Measurements from ENCODE around the gene RALGPS2.
"Not testable (repeated sequence)": the region's sequence is repeated elsewhere in the genome, so short reads cannot be mapped to it uniquely, and the experiment has no call there.

RALGPS2 gene

DNA sequence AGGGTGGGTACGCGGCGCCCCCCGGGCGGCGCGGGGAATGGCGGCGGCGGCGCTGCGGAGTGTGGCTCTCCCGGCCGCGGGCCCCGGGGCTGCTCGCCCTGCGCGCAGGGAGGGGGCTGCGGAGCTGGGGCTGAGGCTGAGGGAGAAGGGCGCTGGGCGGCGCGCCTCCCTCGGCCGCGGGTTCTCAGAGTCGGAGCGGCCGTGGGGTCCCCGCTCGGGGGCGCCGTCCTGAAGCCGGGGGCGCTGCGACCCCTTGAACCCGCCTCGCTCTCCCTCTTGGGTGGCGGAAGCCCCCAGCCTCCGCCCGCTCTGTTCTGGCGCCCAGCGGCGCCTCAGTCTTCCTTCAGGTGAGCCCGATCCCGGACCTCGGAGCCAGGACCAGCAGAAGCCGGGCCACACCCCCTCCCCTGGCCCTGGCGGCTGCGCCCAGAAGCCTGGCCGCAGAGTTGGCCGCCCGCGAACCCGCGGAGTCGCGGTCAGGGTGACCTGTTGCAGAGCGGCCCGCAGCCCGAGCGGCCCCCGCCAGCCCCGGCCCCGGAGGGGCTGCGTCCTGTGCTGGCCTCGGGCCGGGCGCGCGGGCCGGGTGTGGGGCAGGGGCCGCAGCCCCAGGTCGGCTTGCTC is 532 bp downstream of the RALGPS2 start:
- DNase-seq, result peak; percentile 3

GRCh38 chr1:178726087-178726517 is 1.1 kb downstream of the RALGPS2 start:
- DNase-seq, result peak; percentile 43

- no peak for DNase-seq
Measured at GRCh38 chr1:178726545-178726944, 1.5 kb downstream of the RALGPS2 start.

- DNase-seq, result no peak
Measured at GRCh38 chr1:178727014-178727895, 2.2 kb downstream of the RALGPS2 start.

DNA sequence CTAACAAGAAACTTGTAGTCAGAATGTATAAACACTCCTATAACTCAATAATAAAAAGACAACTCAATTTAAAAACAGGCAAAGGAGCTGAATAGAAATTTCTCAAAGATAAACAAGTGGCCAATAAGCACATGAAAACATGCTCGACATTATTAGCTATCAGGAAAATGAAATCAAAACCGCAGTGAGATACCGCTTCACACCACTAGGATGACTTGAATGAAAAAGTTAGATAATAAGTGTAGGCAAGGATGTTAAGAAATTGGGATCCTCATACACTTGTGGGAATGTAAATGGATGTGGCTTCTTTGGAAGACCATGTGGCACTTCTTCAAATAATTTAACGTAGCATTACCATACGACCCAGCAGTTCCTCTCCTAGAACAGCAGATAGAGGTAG is 8.9 kb downstream of the RALGPS2 start:
- no peak for DNase-seq

- no peak for DNase-seq
Measured at GRCh38 chr1:178738780-178739179, 13.7 kb downstream of the RALGPS2 start.

DNA sequence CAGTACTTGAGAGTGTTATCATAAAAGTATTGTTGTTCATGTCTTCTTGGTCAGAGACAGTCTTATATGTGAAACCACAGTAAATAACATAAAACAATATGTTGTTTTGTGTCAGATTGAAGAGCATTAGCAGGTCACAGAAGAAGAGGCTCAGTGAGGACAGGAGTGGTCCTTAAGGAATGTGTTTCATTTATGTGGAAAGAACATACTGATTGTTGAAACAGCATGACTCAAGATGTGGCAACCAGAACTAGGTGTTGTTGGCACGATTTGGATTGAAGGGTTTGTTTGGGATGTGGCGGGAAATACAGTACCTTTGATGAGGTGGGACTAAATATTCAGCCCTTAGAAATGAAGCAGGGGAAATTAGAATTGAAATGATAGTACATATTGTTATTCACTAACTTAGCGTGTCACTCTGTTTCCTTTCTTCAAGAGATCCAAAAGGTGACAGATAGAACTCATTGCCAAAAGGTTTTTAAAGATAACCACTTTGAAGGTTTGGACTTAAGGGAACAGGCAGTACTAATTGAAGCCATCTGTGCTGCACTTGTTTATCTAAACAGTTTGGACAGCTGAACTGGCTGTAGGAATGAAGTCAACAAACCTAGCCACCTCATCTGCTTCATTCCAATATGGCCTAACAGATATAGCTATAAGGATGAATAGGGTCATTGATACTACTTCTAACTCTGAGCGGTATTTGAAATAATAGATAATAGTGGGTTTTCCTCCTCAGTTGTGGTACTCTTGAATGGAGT is 14.4 kb downstream of the RALGPS2 start:
- DNase-seq, result no peak

DNA sequence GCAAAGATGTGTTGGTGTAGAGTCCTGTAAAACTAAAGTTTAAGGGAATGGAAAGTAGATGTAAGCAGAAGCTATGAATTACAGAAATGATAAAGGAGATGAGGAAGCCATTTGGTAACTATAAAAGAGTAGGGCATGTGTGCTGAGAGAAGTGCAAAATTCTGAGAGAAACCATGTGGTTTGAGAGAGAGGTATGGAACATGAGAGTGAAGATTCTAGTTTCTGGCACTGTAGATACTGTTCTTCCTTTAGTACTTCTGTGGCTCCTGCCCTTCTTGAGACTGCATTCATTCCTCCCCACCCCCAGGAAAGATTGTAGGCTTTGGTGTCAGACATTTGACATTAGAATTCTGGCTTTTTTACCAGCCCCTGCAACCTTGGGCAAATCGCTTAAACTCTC is 15.4 kb downstream of the RALGPS2 start:
- DNase-seq, result no peak

- DNase-seq, result no peak
Measured at GRCh38 chr1:178740924-178741323, 15.9 kb downstream of the RALGPS2 start.

GRCh38 chr1:178743801-178744200 is 18.8 kb downstream of the RALGPS2 start:
- DNase-seq, result no peak

GRCh38 chr1:178745260-178745659 is 20.2 kb downstream of the RALGPS2 start:
- no peak for DNase-seq

GRCh38 chr1:178746345-178746744 is 21.3 kb downstream of the RALGPS2 start:
- no peak for DNase-seq

GRCh38 chr1:178747361-178747760 is 22.3 kb downstream of the RALGPS2 start:
- not testable (repeated sequence) for DNase-seq

DNA sequence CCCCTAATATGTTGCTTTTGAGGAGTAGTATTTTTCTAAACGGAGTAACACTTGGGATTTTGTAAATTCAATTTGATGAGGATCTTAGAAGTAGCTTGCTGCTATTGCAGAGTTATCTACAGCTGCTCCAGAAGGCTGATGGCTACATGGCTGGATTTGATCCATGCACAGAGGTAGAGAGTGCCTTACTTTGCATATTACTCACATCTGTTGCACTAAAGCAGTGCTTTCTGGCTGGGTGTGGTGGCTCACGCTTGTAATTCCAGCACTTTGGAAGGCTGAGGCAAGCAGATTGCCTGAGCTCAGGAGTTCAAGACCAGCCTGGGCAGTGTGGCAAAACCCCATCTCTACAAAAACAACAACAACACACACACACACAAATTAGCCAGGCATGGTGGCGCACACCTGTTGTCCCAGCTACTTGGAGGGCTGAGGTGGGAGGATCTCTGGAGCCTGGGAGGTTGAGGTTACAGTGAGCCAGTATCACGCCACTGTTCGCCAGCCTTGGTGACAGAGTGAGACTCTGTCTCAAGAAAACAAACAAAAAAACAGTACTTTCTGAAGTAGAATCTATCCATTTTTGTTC is 24.6 kb downstream of the RALGPS2 start:
- DNase-seq, result no peak

DNA sequence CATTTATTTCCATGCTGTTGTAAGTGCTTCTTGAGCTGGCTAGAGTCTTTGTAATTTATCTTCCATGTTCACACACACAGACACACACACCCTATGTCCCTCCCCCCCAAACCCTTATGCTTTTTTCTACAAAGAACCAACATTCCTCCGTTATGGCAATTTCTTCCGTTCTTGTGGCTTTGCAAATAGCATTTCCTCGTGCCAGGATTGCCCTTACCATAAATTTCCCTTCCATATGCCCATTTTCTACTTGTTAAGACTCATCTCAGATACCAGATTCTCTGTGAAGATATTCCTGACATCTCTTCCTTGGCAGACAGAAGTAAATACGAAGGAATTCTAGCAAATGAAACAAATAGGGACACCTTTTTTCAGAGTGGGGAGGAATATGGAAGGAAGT is 26.0 kb downstream of the RALGPS2 start:
- DNase-seq, result no peak

DNA sequence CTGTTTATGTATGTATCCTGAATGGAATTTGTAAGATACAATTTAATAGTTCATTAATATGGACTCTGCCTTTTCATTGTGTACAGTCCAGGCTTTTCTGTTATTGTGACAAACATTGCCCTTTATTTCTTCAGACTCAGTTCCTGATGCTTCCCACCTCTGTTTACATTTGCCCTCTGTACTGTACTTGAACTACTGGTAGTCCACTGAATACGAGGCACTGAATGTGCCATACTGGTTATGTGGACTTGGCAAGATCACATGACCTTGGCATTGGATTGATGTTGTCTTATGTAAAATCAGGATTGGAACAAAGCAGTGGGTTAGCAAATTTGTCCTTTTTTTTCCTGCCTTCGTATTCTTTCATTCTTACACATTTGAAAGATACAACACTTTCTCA is 27.8 kb downstream of the RALGPS2 start:
- no peak for DNase-seq

DNA sequence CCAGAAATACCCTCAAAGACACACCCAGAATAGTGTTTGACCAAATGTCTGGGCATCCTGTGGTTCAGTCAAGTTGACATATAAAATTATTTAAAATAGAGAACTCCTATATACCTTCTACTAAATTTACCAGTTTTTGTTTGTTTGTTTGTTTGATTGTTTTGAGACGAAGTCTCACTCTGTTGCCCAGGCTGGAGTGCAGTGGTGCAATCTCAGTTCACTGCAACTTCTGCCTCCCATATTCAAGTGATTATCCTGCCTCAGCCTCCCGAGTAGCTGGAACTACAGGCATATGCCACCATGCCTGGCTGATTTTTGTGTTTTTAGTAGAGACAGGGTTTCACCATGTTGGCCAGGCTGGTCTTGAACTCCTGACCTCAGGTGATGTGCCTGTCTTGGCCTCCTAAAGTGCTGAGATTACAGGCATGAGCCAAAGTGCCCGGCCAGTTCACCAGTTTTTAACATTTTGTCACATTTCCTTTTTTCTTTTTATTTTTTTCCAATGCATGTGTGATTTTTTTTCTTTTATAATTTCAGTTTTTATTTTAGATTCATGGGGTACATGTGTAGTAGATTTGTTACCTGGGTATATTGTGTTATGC is 29.7 kb downstream of the RALGPS2 start:
- not testable (repeated sequence) for DNase-seq

DNA sequence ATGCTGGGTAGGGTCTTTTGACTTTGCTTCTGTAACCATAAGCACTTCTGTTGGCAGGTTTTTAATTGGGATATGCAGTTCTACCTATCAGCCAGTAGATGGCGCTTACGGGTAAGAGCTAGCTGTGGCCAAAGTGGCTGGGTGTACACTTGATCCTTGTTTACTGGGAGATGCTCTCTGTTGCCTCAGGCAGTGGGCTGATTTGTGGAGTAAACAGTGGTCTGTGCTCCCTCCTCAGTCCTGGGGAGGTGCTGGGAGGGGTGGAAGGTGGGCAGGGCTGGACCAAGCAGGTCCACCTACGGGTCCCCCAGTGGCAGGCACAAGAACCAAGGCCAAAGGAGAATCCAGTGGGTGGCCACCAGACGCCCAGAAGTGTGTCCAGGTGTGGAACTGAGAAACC is 43.4 kb downstream of the RALGPS2 start:
- DNase-seq, result no peak

DNA sequence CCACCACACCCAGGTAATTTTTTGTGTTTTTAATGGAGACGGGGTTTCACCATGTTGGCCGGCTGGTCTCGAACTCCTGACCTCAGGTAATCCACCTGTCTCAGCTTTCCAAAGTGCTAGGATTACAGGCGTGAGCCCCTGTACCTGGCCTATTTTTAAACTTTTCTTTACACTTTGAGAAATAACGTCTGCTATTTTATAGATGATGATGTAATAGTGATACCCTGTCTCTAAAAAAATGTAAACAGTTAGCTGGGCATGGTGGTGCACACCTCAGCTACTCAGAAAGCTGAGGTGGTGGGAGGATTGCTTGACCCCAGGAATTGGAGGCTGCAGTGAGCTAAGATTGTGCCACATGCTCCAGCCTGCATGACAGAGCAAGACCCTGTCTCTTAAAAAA is 47.9 kb downstream of the RALGPS2 start:
- no peak for DNase-seq

GRCh38 chr1:178774263-178774662 is 49.2 kb downstream of the RALGPS2 start:
- no peak for DNase-seq

DNA sequence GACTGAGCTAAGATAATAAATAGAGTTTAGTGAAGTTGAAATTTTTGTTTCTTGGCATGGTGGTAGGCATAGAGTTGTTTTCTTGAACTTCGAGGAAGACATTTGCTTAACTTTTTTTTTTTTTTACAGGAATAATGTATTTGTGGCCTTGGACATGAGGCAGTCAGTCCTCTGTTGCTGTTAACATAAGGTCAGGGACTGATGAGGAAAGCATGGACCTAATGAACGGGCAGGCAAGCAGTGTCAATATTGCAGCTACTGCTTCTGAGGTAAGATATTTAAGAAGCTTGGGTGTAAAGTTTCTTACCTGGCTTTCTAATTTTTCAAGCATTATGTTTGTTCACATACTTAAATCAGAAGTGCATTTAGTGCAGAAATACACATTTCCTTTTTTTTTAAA is 51.5 kb downstream of the RALGPS2 start:
- no peak for DNase-seq

GRCh38 chr1:178781533-178782330 is 56.7 kb downstream of the RALGPS2 start:
- no peak for DNase-seq
